HG02588 (cell line): Measurements from ENCODE around the gene NRG2.

ENCODE experiments used
- ATAC-seq: cut with Tn5 transposase; IDR thresholded peaks from one replicate; pipeline ENCODE4 v1.9.1; 2021; ENCODE audit warnings: mild to moderate bottlenecking, moderate library complexity; ENCODE audit not compliant: unreplicated experiment

Gene NRG2

DNA sequence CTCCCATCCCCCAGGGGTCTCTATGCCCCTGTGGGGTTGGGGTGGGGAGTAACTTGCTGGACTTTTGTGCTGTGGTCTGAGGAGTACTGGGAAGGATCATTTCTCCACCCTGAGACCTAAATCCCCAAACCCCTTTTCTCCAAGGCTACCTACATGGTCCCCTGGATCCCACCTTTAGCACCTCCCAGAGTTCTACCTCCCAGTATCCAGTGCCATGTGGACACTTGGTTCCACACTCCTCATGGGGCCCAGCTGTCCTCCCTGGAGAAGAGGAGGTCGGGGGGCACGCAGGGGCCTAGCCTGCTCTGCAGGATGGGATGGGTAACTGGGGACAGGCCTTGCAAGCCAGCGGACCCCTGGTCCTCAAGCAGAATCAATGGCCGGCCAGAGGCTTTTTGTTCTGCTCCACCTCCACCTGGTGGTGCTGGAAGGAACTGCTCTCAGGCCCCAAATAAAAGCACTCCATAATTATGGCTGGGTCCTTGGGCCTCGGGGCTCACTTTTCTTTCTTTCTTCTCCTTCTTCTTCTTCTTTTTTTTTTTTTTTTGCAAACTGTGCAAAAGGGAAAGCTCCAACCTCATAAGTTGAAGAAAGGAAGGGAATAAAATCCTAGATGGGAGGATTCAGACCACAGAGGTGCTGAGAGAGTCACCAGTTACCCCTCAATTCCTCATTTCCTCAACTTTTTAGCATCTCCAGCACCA lies 179.1 kb downstream of the NRG2 start:
- no peak for ATAC-seq

- ATAC-seq: no peak
These were observed 179.7 kb downstream of the NRG2 start for GRCh38 chr5:139863361-139863760.

DNA sequence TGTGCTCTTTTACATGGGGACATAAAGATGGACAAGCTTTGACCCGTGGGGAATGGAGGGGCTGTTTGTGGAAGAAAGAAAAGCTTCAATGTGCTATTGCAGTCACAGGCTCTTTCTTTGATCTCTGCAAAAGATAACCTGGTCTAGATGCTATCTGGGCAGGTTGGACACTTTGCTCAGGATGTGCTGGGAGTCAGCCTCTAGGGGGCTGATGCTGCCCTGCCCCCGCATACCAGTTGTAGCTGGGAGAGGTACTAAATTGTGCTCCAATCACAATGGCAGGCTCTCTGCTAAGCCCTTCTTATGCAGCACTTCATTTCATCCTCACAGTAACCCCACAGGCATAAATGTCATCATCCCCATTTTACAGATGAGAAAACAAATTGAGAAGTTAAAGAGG lies 180.3 kb downstream of the NRG2 start:
- ATAC-seq: no peak

DNA sequence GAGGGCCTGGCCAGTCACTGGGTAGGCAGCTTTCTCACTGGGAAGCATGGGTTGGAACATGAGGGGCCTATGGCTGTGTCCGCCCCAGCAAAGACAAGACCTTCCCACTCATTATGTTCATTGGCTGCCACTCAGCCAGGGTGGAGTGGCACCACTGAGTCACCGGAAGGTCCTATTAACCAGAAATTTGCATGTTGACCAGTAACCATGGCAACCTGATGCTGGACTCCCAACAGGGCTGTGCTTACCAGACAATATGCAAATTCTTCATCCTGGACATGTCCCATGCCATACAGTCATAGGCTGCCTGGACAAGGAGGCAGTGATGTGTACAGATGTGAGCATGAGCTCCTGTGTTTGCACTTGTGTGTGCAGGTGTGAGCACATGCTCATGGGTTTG lies 180.8 kb downstream of the NRG2 start:
- no peak for ATAC-seq

DNA sequence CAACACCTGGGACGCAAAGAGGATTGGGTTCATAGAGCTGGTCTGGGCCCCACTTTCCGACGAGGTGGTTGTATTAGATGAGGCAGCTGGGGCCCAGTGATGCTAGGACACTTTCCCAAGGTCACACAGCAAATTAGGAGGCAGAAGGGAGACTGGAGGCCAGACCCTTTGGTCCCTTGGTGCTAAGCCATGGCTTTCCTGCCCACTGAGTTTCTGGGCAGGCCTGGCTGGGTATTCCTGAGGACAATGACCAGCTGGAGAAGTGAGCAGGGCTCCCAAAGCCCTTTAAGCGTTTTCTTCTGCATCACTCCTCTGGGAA lies 181.3 kb downstream of the NRG2 start:
- ATAC-seq: no peak

DNA sequence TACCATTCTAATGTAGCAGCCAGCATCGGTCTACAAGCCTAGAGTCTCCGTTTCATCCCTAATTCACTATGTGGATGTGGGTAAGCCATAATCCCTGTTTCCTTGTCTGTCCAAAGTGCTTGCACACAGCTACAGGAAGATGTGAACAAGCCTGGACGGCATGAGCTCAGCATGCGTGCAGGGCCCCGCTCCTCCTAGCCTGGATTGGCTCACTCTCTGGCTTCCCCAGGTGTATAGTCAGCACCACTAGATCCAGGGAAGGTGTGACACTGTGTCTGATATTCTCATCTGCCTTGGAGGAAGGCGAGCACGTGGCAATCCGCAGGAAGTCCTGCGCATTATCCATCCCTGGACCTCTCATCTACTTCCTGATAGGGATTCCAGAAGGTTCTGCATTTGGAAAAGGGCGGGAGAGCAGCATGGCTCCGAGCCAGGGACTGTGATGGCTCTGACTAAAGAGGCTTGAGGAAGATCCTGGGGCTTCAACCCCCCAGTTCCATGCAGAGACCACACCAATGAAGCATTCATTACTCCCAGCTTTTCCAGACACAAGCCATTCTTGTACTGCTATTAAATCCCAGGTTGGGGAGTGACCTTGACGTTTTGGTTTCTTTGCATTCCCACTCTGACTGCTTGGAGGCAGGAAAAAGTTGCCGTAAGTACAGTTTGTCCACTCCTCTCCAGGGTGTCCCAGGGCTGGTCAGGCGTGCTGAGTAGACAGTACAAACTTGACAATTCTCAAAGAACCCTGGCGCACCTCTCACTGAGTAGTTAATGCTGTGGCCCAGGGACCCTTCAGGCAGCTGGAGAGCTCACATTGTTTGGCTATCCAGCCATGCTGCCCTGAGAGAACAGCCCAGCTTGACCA lies 181.8 kb downstream of the NRG2 start:
- no peak for ATAC-seq

- ATAC-seq: no peak
These were observed 184.1 kb downstream of the NRG2 start for GRCh38 chr5:139859013-139859412.

DNA sequence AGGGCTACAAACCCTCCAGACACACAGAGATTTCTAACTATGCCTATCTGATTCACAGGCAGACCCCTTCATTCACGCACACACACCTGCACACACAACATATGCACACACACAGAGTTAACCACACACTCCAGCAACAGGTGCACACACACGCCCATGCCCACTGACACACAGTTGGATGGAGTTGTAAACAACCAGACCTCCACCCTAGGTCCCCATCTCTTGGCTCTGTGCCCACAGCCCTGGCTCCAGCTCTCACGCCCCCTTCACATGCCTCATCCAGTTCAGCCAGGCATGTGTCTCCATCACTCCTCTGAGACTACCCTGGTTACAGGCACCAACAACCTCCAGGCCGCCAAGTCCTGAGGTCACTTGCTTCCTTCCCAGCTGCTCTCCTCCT lies 186.4 kb downstream of the NRG2 start:
- ATAC-seq: no peak

- ATAC-seq: no peak
These were observed 187.1 kb downstream of the NRG2 start for GRCh38 chr5:139855946-139856540.

DNA sequence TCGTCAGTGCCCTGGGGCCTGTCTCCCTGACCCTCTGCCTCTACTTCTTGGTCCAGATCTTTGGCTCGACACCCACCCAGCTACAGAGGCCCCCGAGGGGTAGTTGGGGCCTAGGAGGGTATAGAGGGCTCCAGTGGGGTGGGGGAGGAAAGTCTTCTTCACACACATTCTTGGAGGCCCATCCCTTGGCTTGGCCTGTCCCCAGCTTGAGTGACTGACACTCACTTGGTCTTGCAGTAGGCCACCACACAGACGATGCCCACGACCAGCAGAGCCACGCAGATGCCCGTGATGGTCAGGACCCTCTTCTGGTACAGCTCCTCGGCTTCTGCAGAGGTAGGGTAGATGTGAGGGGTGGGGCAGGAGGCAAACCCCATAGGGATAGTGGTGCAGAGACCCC lies 187.6 kb downstream of the NRG2 start:
- ATAC-seq: no peak

DNA sequence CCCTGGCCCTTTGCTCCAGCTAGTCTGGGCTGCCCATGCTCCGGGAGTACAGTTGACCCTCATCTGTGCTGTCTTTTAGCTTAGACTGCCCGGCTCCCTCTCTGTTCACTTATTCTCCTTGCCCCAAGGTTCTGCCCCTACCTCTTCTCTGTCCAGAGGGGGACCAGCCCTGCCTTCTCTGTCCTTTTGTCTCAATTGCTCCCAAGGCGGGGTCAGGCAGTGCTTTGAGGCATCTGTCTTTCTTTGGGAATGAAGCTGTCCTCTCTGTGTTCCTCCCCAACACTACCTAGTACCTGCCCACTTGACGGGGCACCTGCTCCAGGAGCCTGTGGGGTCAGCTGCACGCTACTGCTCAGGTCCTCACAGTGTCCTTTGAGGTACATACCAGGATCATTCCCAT lies 188.1 kb downstream of the NRG2 start:
- no peak for ATAC-seq

GRCh38 chr5:139854029-139854605 lies 189.0 kb downstream of the NRG2 start:
- ATAC-seq: no peak

DNA sequence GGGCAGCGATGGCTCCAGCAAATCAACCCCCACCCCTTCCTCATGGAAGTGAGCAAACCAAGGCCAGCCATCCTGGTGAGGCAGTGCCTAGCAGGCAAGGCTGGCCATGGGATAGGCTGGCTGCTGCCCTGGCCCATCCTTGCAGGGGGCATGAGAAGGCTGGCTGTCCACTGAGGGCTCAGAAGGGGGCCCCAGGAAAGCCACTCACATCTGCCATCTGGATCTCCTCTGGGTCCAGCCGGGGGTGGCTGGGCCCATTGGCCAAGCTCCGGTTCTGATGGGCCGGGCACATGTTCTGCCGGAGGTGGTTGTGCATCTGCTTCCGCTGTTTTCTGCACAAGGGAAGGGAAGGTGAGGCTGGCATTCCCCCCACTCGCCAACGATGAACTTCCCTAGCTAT lies 190.4 kb downstream of the NRG2 start:
- no peak for ATAC-seq

DNA sequence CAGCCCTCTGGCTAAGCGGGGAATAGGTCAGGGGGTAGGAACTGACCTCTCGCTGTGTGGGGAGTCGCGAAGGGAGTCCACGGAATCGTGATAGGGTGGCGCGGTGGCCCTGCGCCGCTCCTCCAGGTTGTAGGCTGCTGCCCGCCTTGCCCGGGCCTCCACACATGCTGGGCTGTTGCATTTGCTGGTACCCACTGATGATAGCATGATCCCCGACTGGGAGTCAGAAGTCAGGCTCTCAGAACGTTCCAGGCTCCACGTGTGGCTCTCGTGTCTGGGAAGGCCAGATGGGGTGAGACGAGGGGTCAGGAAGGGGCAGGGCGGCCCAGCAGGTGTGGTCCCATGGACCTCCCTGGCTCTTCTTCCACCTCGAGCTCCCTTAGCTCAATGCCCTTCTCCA lies 191.5 kb downstream of the NRG2 start:
- ATAC-seq: no peak

DNA sequence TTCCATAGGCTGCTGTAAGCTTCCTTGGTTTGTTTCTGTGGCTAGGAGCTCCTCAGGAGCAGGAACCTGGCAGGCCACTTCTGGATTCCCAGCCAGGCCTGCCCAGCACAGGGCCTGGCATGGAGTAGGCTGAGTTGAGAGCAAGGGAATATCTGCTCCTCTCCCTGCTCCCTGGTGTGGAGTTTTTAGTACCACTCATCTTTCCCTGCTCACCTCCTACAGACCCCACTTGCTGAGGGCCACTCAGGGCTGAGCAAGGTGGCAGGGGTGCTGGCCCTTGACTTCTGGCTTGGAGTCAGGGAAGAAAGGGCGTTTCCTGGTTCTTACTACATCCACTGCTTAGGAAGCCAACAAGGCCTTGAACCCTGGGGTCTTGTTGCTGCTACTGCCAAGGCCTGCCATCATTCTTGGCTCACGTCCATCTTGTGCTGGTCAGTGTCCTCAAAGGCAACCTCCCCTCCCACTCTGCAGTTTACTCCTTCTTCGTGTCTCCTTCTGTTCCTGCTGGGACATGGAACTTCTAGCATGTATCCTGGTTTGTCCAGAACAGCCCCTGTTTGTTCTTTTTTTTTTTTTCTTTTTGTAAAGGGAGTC lies 192.6 kb downstream of the NRG2 start:
- ATAC-seq: no peak

DNA sequence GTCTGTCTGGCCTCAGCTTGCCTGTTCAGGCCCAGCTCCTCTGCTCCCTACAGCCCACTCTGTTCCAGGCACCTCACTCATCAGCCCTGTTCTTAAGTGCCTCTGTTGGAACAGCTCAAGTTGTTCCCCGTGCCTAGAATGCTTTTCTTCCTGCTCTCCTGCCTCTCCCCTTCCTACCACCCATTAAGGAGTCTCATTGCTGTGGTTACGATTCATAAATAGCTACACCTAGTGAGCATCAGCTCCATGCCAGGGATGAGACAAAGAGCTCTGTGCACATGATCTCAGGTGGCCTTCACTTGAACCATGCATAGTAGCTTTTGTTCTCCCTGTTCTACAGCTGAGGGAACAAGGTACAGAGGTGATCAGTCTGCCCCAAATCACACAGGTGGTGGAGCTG lies 193.2 kb downstream of the NRG2 start:
- no peak for ATAC-seq

DNA sequence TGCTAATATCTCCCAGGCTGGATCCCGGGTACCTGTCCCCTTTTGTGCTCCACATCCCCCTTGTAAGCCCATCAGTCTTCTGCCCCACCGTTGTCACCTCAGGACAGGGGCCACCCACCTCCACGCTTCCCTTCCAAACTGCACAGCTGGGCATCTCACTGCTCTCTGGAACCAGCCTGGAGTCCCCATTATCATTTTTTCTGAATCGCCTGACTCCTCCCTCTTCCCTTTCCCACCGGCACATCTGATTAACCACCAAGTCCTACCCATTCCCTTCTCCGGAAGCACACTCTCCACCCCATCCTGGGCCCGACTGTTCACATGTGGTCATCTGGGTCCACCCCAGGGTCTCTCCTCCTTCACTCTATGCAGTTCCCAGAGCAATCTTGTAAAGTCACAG lies 193.6 kb downstream of the NRG2 start:
- no peak for ATAC-seq

GRCh38 chr5:139848508-139849100 lies 194.5 kb downstream of the NRG2 start:
- no peak for ATAC-seq

DNA sequence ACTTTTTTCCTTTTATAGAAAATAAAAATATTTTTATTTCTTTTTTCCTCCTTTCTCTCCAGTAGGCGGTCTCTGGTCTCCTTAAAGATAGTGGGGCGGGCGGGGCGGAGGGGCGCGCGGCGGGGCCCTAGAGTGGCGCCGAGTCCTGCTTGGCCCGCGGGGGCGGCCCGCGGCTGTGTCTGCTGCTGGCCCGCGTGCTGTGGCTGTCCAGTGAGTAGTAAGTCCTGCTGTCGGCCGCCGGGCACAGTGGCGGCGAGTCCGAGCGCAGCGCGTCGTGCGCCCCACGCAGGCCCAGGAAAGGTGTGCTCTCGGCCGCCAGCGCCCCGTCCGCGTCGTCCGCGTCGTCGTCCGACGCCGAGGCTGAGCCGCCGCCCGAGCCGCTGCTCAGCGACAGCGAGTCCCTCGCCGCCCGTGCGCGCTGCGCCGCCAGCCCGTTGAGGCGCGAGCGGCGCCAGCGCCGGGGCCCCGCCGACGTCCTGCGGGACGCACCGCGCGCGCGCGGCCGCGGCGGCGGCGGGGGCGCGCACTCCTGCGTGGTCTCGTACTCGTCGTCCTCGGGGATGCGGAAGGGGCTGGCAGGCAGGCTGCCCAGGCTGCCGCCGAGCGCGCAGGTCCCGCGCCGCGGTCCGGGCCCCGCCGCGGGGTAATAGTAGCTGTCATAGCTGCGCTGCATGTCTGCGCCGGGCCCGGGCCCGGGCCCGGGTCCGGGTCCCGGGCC lies 195.2 kb downstream of the NRG2 start:
- peak; percentile 63 for ATAC-seq

GRCh38 chr5:139847091-139847490 lies 196.0 kb downstream of the NRG2 start:
- no peak for ATAC-seq
